ENCODE results near the gene GREB1.

Gene GREB1

GRCh38 chr2:11597538-11598225, 63.8 kb downstream of the GREB1 start:
- no peak overlapping the region for H3K4me3 Mint-ChIP-seq
- no peaks in the 10 kb centered on the region for H3K36me3 Mint-ChIP-seq (ENCODE audit: low read depth)
- H3K4me1 Mint-ChIP-seq (ENCODE audit: low read depth) = no peaks in the 10 kb centered on the region
- H3K27me3 Mint-ChIP-seq (ENCODE audit: low read depth) = no peaks in the 10 kb centered on the region
- DNase-seq (ENCODE audit: low spot score) = no peak
- H3K9me3 Mint-ChIP-seq = no peaks in the 10 kb centered on the region
- no peak overlapping the region for H3K27ac Mint-ChIP-seq

- H3K4me3 Mint-ChIP-seq = no peak overlapping the region
- DNase-seq (ENCODE audit: low spot score) = no peak
- no peak overlapping the region for H3K27ac Mint-ChIP-seq
- H3K4me1 Mint-ChIP-seq (ENCODE audit: low read depth) = no peaks in the 10 kb centered on the region
- H3K27me3 Mint-ChIP-seq (ENCODE audit: low read depth) = no peaks in the 10 kb centered on the region
- H3K36me3 Mint-ChIP-seq (ENCODE audit: low read depth) = no peaks in the 10 kb centered on the region
- H3K9me3 Mint-ChIP-seq = no peaks in the 10 kb centered on the region
Measured at GRCh38 chr2:11598228-11598731, 64.4 kb downstream of the GREB1 start.

GRCh38 chr2:11602563-11603204, 68.8 kb downstream of the GREB1 start:
- DNase-seq (ENCODE audit: low spot score) = no peak
- Mint-ChIP-seq H3K4me3 (no peak overlapping the region), H3K27ac (no peak overlapping the region), H3K4me1 (ENCODE audit: low read depth) (no peaks in the 10 kb centered on the region), H3K36me3 (ENCODE audit: low read depth) (no peaks in the 10 kb centered on the region), H3K9me3 (no peaks in the 10 kb centered on the region), H3K27me3 (ENCODE audit: low read depth) (no peaks in the 10 kb centered on the region)

- Mint-ChIP-seq H3K27ac (no peak overlapping the region), H3K36me3 (ENCODE audit: low read depth) (no peaks in the 10 kb centered on the region), H3K9me3 (no peaks in the 10 kb centered on the region)
Measured at GRCh38 chr2:11610624-11611242, 76.9 kb downstream of the GREB1 start.

GRCh38 chr2:11611251-11611650, 77.4 kb downstream of the GREB1 start:
- no peak for DNase-seq (ENCODE audit: low spot score)
- Mint-ChIP-seq H3K9me3 (no peaks in the 10 kb centered on the region), H3K4me3 (no peak overlapping the region), H3K36me3 (ENCODE audit: low read depth) (no peaks in the 10 kb centered on the region), H3K27me3 (ENCODE audit: low read depth) (peaks cover 2% of the 10 kb centered on the region), H3K27ac (no peak overlapping the region), H3K4me1 (ENCODE audit: low read depth) (no peaks in the 10 kb centered on the region)

More at GRCh38 chr2:11610624-11611242, 76.9 kb downstream of the GREB1 start:
- H3K4me1 Mint-ChIP-seq (ENCODE audit: low read depth) = no peaks in the 10 kb centered on the region
- DNase-seq (ENCODE audit: low spot score) = no peak
- no peak overlapping the region for H3K4me3 Mint-ChIP-seq
- H3K27me3 Mint-ChIP-seq (ENCODE audit: low read depth) = peaks cover 2% of the 10 kb centered on the region

- no peak for DNase-seq (ENCODE audit: low spot score)
- Mint-ChIP-seq H3K36me3 (ENCODE audit: low read depth) (no peaks in the 10 kb centered on the region), H3K4me1 (ENCODE audit: low read depth) (no peaks in the 10 kb centered on the region), H3K27me3 (ENCODE audit: low read depth) (peaks cover 2% of the 10 kb centered on the region), H3K4me3 (no peak overlapping the region), H3K9me3 (no peaks in the 10 kb centered on the region), H3K27ac (no peak overlapping the region)
Measured at GRCh38 chr2:11612553-11613215, 78.8 kb downstream of the GREB1 start.

- no peaks in the 10 kb centered on the region for H3K36me3 Mint-ChIP-seq (ENCODE audit: low read depth)
Measured at GRCh38 chr2:11613297-11613696, 79.5 kb downstream of the GREB1 start.

GRCh38 chr2:11615209-11615608, 81.4 kb downstream of the GREB1 start:
- Mint-ChIP-seq H3K27me3 (ENCODE audit: low read depth) (no peaks in the 10 kb centered on the region), H3K27ac (no peak overlapping the region), H3K4me3 (no peak overlapping the region), H3K36me3 (ENCODE audit: low read depth) (no peaks in the 10 kb centered on the region), H3K4me1 (ENCODE audit: low read depth) (no peaks in the 10 kb centered on the region), H3K9me3 (no peaks in the 10 kb centered on the region)
- DNase-seq (ENCODE audit: low spot score) = no peak

More at GRCh38 chr2:11613297-11613696, 79.5 kb downstream of the GREB1 start:
- Mint-ChIP-seq H3K27me3 (ENCODE audit: low read depth) (peaks cover 2% of the 10 kb centered on the region), H3K27ac (no peak overlapping the region), H3K4me1 (ENCODE audit: low read depth) (no peaks in the 10 kb centered on the region), H3K9me3 (no peaks in the 10 kb centered on the region), H3K4me3 (no peak overlapping the region)
- DNase-seq (ENCODE audit: low spot score) = no peak

- no peaks in the 10 kb centered on the region for H3K9me3 Mint-ChIP-seq
- DNase-seq (ENCODE audit: low spot score) = no peak
- no peaks in the 10 kb centered on the region for H3K27me3 Mint-ChIP-seq (ENCODE audit: low read depth)
- H3K4me3 Mint-ChIP-seq = no peak overlapping the region
- H3K4me1 Mint-ChIP-seq (ENCODE audit: low read depth) = no peaks in the 10 kb centered on the region
- no peak overlapping the region for H3K27ac Mint-ChIP-seq
- no peaks in the 10 kb centered on the region for H3K36me3 Mint-ChIP-seq (ENCODE audit: low read depth)
Measured at GRCh38 chr2:11616097-11616687, 82.3 kb downstream of the GREB1 start.

GRCh38 chr2:11616851-11617415, 83.1 kb downstream of the GREB1 start:
- H3K9me3 Mint-ChIP-seq = no peaks in the 10 kb centered on the region
- H3K36me3 Mint-ChIP-seq (ENCODE audit: low read depth) = no peaks in the 10 kb centered on the region
- no peak overlapping the region for H3K27ac Mint-ChIP-seq
- no peaks in the 10 kb centered on the region for H3K4me1 Mint-ChIP-seq (ENCODE audit: low read depth)
- H3K4me3 Mint-ChIP-seq = no peak overlapping the region
- DNase-seq (ENCODE audit: low spot score) = no peak
- no peaks in the 10 kb centered on the region for H3K27me3 Mint-ChIP-seq (ENCODE audit: low read depth)

GRCh38 chr2:11617527-11617926, 83.7 kb downstream of the GREB1 start:
- Mint-ChIP-seq H3K36me3 (ENCODE audit: low read depth) (no peaks in the 10 kb centered on the region), H3K9me3 (no peaks in the 10 kb centered on the region), H3K27me3 (ENCODE audit: low read depth) (no peaks in the 10 kb centered on the region), H3K27ac (no peak overlapping the region), H3K4me1 (ENCODE audit: low read depth) (no peaks in the 10 kb centered on the region), H3K4me3 (no peak overlapping the region)
- DNase-seq (ENCODE audit: low spot score) = no peak

GRCh38 chr2:11617984-11618707, 84.3 kb downstream of the GREB1 start:
- Mint-ChIP-seq H3K27me3 (ENCODE audit: low read depth) (no peaks in the 10 kb centered on the region), H3K36me3 (ENCODE audit: low read depth) (no peaks in the 10 kb centered on the region), H3K4me3 (no peak overlapping the region), H3K27ac (no peak overlapping the region), H3K4me1 (ENCODE audit: low read depth) (no peaks in the 10 kb centered on the region), H3K9me3 (no peaks in the 10 kb centered on the region)
- no peak for DNase-seq (ENCODE audit: low spot score)

- DNase-seq (ENCODE audit: low spot score) = no peak
- Mint-ChIP-seq H3K27ac (no peak overlapping the region), H3K36me3 (ENCODE audit: low read depth) (no peaks in the 10 kb centered on the region), H3K4me1 (ENCODE audit: low read depth) (no peaks in the 10 kb centered on the region), H3K9me3 (no peaks in the 10 kb centered on the region), H3K27me3 (ENCODE audit: low read depth) (no peaks in the 10 kb centered on the region), H3K4me3 (no peak overlapping the region)
Measured at GRCh38 chr2:11618708-11619062, 84.8 kb downstream of the GREB1 start.
